Measurements from ENCODE around the gene PLD5. TPM values are rescaled to one million over a fixed set of nuclear protein-coding genes. Genes with fewer than 3 reads are reported as not detected.

Gene PLD5
- total and polyA plus RNA-seq, 2 donors (not counting 3 experiments of a cell fraction or from before 2014, with no cell fraction given), result not detected

DNA sequence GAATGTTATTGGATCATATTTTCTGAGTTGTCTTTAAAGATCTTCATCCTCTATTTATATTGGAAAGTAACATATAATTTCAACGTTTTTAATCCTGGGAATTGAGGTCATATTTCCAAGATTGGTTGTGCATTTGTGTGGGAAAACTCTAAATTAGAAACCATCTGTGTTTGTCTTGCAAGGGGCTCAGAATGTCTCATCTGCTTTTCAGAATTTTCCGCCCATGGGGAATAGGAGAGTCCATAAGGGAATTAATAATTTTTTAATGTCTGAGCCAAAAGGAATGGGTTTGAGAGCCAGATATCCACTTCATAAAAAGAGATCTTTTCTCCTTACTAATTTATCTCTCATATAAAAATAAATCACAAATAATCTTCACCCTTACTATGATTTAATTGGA, 440.8 kb downstream of the PLD5 start:
- TF ChIP-seq POLR2AphosphoS5 (IDR thresholded peaks at IDR 0.05; ENCODE audit: insufficient read depth, low read depth, low read length), result no peak
- TF ChIP-seq POLR2A (IDR thresholded peaks at IDR 0.05; ENCODE audit: low read depth, low read length), result no peak
- TF ChIP-seq FOS (IDR thresholded peaks at IDR 0.05; ENCODE audit: borderline replicate concordance, insufficient read depth, low read length), result no peak
- no TSS peak for BruUV-seq (replicated peaks)

DNA sequence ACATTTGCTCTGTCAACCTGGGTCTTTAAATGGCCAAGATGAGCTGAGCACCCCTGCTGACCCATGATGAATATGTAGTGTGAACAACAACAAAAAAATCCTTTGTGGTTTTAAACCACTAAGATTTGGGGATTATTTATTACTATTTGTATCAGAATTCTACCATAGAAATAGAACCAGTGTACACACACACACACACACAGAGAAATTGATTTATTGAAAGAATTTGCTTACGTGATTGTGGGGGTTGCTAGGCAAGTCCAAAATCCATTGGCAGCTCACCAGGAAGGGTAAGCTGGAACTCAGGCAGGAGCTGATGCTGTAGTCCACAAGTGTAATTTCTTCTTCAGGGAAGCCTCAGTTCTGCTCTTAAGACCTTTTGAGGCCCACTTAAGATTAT, 443.1 kb downstream of the PLD5 start:
- H3K79me2 ChIP-seq (ENCODE audit: control insufficient read depth, insufficient read depth, low read length), result no peaks in the 10 kb centered on the region
- no peak overlapping the region for H3K27ac ChIP-seq (ENCODE audit: insufficient read depth, low read depth, low read length)
- H3K9me3 ChIP-seq (replicated peaks; ENCODE audit: control insufficient read depth, insufficient read depth, low read length), result peaks cover 6% of the 10 kb centered on the region
- ChIA-PET CTCF (no interaction called here), POLR2A (no interaction called here)
- no peaks in the 10 kb centered on the region for H3K27me3 ChIP-seq (ENCODE audit: control insufficient read depth in 2 of 2, insufficient read depth in 2 of 2, low read length in 2 of 2)
- H3K4me2 ChIP-seq (ENCODE audit: insufficient read depth, low read length), result no peak overlapping the region
- no peak overlapping the region for H2AFZ ChIP-seq (ENCODE audit: low read depth, low read length)
- no peaks in the 10 kb centered on the region for H4K20me1 ChIP-seq (replicated peaks; ENCODE audit: control insufficient read depth, extremely low read depth, insufficient read depth, low read length)
- no peak overlapping the region for H3K9ac ChIP-seq (replicated peaks; ENCODE audit: extremely low read depth, insufficient read depth, low read length)
- H3K36me3 ChIP-seq (ENCODE audit: control insufficient read depth in 2 of 2, extremely low read depth in 1 of 2, insufficient read depth in 2 of 2, low read length in 2 of 2), result no peaks in the 10 kb centered on the region
- no peaks in the 10 kb centered on the region for H3K9me1 ChIP-seq (replicated peaks; ENCODE audit: control insufficient read depth, extremely low read depth, insufficient read depth, low read length)
- no TSS peak for BruUV-seq (replicated peaks)
- DNase-seq (ENCODE audit: low read depth, low spot score) (no peak), FAIRE-seq (no peak)
- no peak overlapping the region for H3K4me3 ChIP-seq (replicated peaks in 1 of 3; ENCODE audit: insufficient read depth in 1 of 3, low read depth in 1 of 3, low read length in 3 of 3)
- no peak for TF ChIP-seq FOS (IDR thresholded peaks at IDR 0.05; ENCODE audit: borderline replicate concordance, insufficient read depth, low read length)
- TF ChIP-seq EZH2 (IDR thresholded peaks at IDR 0.05; ENCODE audit: borderline replicate concordance, low read depth, low read length, severe bottlenecking), result no peak
- TF ChIP-seq MYC (IDR thresholded peaks at IDR 0.05; ENCODE audit: low read depth, low read length), result no peak
- TF ChIP-seq GATA2 (IDR thresholded peaks at IDR 0.05; ENCODE audit: insufficient read depth, insufficient read length, low read depth, low read length), result no peak
- no peak for TF ChIP-seq POLR2A (IDR thresholded peaks at IDR 0.05; ENCODE audit: low read depth, low read length)
- no peak for TF ChIP-seq JUN (IDR thresholded peaks at IDR 0.05; ENCODE audit: borderline replicate concordance, insufficient read depth, insufficient read length, low read depth)
- no peak for TF ChIP-seq POLR2AphosphoS5 (IDR thresholded peaks at IDR 0.05; ENCODE audit: insufficient read depth, low read depth, low read length)
- H3K4me1 ChIP-seq (ENCODE audit: control insufficient read depth, extremely low read depth, insufficient read depth, low read length), result no peaks in the 10 kb centered on the region
- intact Hi-C loops (cut with micrococcal nuclease) (no loop called here), dilution Hi-C loops (cut with MboI; ENCODE audit: extremely low pct_ligation_motif_present, low sequenced_read_pairs) (no loop called here)

More for the DNA sequence above, 440.8 kb downstream of the PLD5 start:
- no peak overlapping the region for H3K4me3 ChIP-seq (replicated peaks in 1 of 3; ENCODE audit: insufficient read depth in 1 of 3, low read depth in 1 of 3, low read length in 3 of 3)
- H3K4me2 ChIP-seq (ENCODE audit: insufficient read depth, low read length), result no peak overlapping the region
- no peaks in the 10 kb centered on the region for H3K36me3 ChIP-seq (ENCODE audit: control insufficient read depth in 2 of 2, extremely low read depth in 1 of 2, insufficient read depth in 2 of 2, low read length in 2 of 2)
- no peaks in the 10 kb centered on the region for H3K27me3 ChIP-seq (ENCODE audit: control insufficient read depth in 2 of 2, insufficient read depth in 2 of 2, low read length in 2 of 2)
- H4K20me1 ChIP-seq (replicated peaks; ENCODE audit: control insufficient read depth, extremely low read depth, insufficient read depth, low read length), result no peaks in the 10 kb centered on the region
- no peak overlapping the region for H2AFZ ChIP-seq (ENCODE audit: low read depth, low read length)
- H3K27ac ChIP-seq (ENCODE audit: insufficient read depth, low read depth, low read length), result no peak overlapping the region
- DNase-seq (ENCODE audit: low read depth, low spot score) (no peak), FAIRE-seq (no peak)
- H3K4me1 ChIP-seq (ENCODE audit: control insufficient read depth, extremely low read depth, insufficient read depth, low read length), result no peaks in the 10 kb centered on the region
- H3K9me1 ChIP-seq (replicated peaks; ENCODE audit: control insufficient read depth, extremely low read depth, insufficient read depth, low read length), result no peaks in the 10 kb centered on the region
- intact Hi-C loops (cut with micrococcal nuclease), result no loop called here
- H3K79me2 ChIP-seq (ENCODE audit: control insufficient read depth, insufficient read depth, low read length), result no peaks in the 10 kb centered on the region
- H3K9me3 ChIP-seq (replicated peaks; ENCODE audit: control insufficient read depth, insufficient read depth, low read length), result peaks cover 6% of the 10 kb centered on the region
- dilution Hi-C loops (cut with MboI; ENCODE audit: extremely low pct_ligation_motif_present, low sequenced_read_pairs), result no loop called here
- ChIA-PET POLR2A (no interaction called here), CTCF (no interaction called here)
- no peak overlapping the region for H3K9ac ChIP-seq (replicated peaks; ENCODE audit: extremely low read depth, insufficient read depth, low read length)

All from endothelial cell of umbilical vein (primary cell).